Suprapubic skin (tissue), 4 donors: ENCODE data around the gene MTRF1L. TPM values are rescaled to one million over a fixed set of nuclear protein-coding genes. Genes with fewer than 3 reads are reported as not detected.
A peak's percentile ranks its signal among the peaks of the same experiment; 100 is the strongest.
"Not testable (repeated sequence)": the region's sequence is repeated elsewhere in the genome, so short reads cannot be mapped to it uniquely, and the experiment has no call there.

Experiments
- DNase-seq, 2 donors: peaks; one replicate each; pipeline ENCODE4 v3.0.0-alpha.2; 2019; ENCODE audit warnings: low spot score in 2 of 2
- H3K27ac ChIP-seq: fragments of 200-600 bp; sonication (generic); one replicate; pipeline ENCODE4 v1.5.1; 2019
- H3K27me3 ChIP-seq: fragments of 200-600 bp; sonication (generic); one replicate; pipeline ENCODE4 v1.5.1; 2019
- H3K36me3 ChIP-seq: fragments of 200-600 bp; sonication (generic); one replicate; pipeline ENCODE4 v1.5.1; 2019
- H3K4me1 ChIP-seq: fragments of 200-600 bp; sonication (generic); one replicate; pipeline ENCODE4 v1.5.1; 2019
- H3K4me3 ChIP-seq: fragments of 200-600 bp; sonication (generic); one replicate; pipeline ENCODE4 v1.5.1; 2019; ENCODE audit warnings: mild to moderate bottlenecking
- H3K9me3 ChIP-seq: fragments of 200-600 bp; sonication (generic); one replicate; pipeline ENCODE4 v1.5.1; 2019
- EP300 ChIP-seq: sonication (generic); formaldehyde crosslinking; IDR thresholded peaks from one replicate; pipeline ENCODE4 v1.6.1; 2017; ENCODE audit warnings: antibody characterized with exemption
- POLR2A ChIP-seq, 2 donors: fragments of 450-650 bp; IDR thresholded peaks; one replicate each; pipeline ENCODE4 v1.6.1; 2017; ENCODE audit warnings: antibody characterized with exemption in 2 of 2, mild to moderate bottlenecking in 2 of 2, moderate library complexity in 2 of 2
- POLR2AphosphoS5 ChIP-seq, 3 donors: sonication (generic); formaldehyde crosslinking; IDR thresholded peaks; one replicate each; pipeline ENCODE4 v1.6.1; 2017; ENCODE audit warnings: antibody characterized with exemption in 3 of 3
- WGBS: methylation state at CpG from one replicate; pipeline ENCODE4 v1.1.5; 2018; 5-methylcytosine and 5-hydroxymethylcytosine counted together
- total RNA-seq, 4 donors: library from RNA; depleted of rRNA; stranded (reverse); fragments of >200 nt; gene quantifications; one replicate each; pipeline ENCODE4 v1.1.0, GENCODE V29; 2016
- TF ChIP-seq, protein P1 (sequence below), 2 donors: fragments of 200-600 bp in 1 of 2; fragments of 450-650 bp in 1 of 2; sonication (generic) in 1 of 2; IDR thresholded peaks; one replicate each; pipeline ENCODE4 v1.5.1; 2016 to 2019; ENCODE audit warnings: antibody characterized with exemption in 2 of 2, mild to moderate bottlenecking in 1 of 2, moderate library complexity in 1 of 2

Gene MTRF1L
- total RNA-seq, 4 donors from 2014 or later = 10.7 to 16.5 (median 12.3) TPM

- DNase-seq = no peak
- H3K36me3 ChIP-seq = no peaks in the 10 kb centered on the region
- H3K27ac ChIP-seq = no peak overlapping the region
- H3K27me3 ChIP-seq = no peaks in the 10 kb centered on the region
- 93% methylated on average over 6 of the region's 6 CpGs for WGBS
- no peaks in the 10 kb centered on the region for H3K4me1 ChIP-seq
- TF ChIP-seq EP300 (no peak), POLR2A (IDR thresholded peaks at IDR 0.05) (no peak), POLR2AphosphoS5 (IDR thresholded peaks at IDR 0.05) (no peak)
- TF ChIP-seq, protein P1, sequence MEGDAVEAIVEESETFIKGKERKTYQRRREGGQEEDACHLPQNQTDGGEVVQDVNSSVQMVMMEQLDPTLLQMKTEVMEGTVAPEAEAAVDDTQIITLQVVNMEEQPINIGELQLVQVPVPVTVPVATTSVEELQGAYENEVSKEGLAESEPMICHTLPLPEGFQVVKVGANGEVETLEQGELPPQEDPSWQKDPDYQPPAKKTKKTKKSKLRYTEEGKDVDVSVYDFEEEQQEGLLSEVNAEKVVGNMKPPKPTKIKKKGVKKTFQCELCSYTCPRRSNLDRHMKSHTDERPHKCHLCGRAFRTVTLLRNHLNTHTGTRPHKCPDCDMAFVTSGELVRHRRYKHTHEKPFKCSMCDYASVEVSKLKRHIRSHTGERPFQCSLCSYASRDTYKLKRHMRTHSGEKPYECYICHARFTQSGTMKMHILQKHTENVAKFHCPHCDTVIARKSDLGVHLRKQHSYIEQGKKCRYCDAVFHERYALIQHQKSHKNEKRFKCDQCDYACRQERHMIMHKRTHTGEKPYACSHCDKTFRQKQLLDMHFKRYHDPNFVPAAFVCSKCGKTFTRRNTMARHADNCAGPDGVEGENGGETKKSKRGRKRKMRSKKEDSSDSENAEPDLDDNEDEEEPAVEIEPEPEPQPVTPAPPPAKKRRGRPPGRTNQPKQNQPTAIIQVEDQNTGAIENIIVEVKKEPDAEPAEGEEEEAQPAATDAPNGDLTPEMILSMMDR (IDR thresholded peaks at IDR 0.05) = no peak
- H3K4me3 ChIP-seq = no peak overlapping the region
- H3K9me3 ChIP-seq = no peaks in the 10 kb centered on the region
These were observed 10.3 kb upstream of the MTRF1L start for GRCh38 chr6:153012856-153013255.

DNA sequence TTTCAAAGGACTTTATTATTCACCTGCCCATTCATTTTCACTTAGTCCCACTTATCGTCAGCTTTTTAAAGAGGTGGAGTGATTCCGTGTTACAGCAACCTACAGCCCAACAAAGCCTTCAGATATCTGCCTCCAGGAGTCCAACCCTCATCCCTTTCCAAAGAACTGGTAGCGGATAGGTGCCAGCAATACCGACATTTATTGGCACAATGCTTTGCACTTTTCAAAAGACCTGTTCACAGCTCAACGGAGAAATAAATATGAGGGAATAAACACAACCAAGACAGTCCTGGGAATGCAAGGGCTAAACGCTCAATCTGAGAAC lies 819 bp upstream of the MTRF1L start:
- no peak for DNase-seq
- TF ChIP-seq POLR2A (IDR thresholded peaks at IDR 0.05) (no peak), EP300 (no peak), POLR2AphosphoS5 (IDR thresholded peaks at IDR 0.05) (no peak)
- TF ChIP-seq, protein P1 (IDR thresholded peaks at IDR 0.05) = no peak
- peak overlapping the region; percentile 89 for H3K27ac ChIP-seq
- no peaks in the 10 kb centered on the region for H3K9me3 ChIP-seq
- H3K4me1 ChIP-seq = peaks cover 42% of the 10 kb centered on the region
- WGBS = 3% methylated on average over 6 of the region's 6 CpGs
- no peaks in the 10 kb centered on the region for H3K36me3 ChIP-seq
- peak overlapping the region; percentile 83 for H3K4me3 ChIP-seq
- H3K27me3 ChIP-seq = no peaks in the 10 kb centered on the region

DNA sequence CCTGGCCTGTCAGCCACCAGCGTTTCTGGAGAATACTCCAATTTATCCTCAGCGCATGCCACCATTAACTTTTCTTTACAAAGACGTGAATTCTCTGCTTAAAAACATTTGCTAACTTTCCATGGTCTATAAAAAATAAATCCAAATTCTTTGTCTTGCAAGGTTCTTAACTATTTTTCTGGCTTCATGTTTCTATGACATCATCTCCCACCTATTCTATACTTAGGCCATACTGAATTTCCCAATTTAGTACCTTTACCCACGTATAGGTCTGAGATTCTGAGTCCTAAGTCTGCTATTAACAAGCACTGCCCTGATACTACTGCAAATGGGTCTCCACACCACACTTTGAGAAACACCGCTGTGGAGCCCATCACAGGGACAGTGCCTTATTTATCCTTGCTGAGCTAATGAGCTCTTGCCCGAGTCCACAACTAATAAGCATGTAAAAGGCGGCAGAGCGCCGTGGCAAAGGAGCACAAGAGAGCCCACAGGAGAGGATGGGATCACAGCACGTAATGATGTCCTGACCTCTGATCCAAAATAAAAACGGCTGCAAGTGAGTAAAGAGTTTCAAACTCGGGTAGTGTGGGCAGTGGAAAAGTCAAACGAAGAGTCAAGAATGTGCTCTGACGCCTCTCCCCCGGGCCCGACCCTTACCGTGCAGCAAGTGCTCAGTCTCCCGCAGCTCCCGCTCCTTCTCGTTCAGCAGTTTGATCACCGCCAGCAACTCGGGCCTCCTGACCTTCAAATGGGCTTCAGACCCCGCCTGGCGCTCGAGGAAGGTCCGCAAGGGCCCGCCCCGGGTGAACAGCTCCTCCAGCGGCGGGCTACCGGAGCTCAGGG lies 519 bp downstream of the MTRF1L start:
- TF ChIP-seq, protein P1 (IDR thresholded peaks at IDR 0.05) = no peak
- TF ChIP-seq POLR2A (IDR thresholded peaks at IDR 0.05) = no peak
- no peak for TF ChIP-seq POLR2AphosphoS5 (IDR thresholded peaks at IDR 0.05)
- TF ChIP-seq EP300 = no peak
- Histone ChIP-seq H3K9me3 (no peaks in the 10 kb centered on the region), H3K4me1 (peaks cover 42% of the 10 kb centered on the region), H3K27me3 (no peaks in the 10 kb centered on the region), H3K4me3 (peak overlapping the region; percentile 83), H3K36me3 (peaks cover 13% of the 10 kb centered on the region), H3K27ac (peak overlapping the region; percentile 89)
- 4% methylated on average over 22 of the region's 31 CpGs for WGBS
- DNase-seq = no peak

- Histone ChIP-seq H3K4me3 (peak overlapping the region; percentile 7), H3K4me1 (peaks cover 42% of the 10 kb centered on the region), H3K36me3 (peaks cover 16% of the 10 kb centered on the region)
- H3K9me3 ChIP-seq, H3K27me3 ChIP-seq, H3K27ac ChIP-seq, DNase-seq: not testable (repeated sequence)
- 95% methylated on average over 9 of the region's 9 CpGs for WGBS
These were observed 1.7 kb downstream of the MTRF1L start for GRCh38 chr6:153000790-153001189.

- Histone ChIP-seq H3K4me3 (no peak overlapping the region), H3K9me3 (no peaks in the 10 kb centered on the region), H3K27me3 (no peaks in the 10 kb centered on the region), H3K36me3 (peaks cover 16% of the 10 kb centered on the region), H3K4me1 (peaks cover 42% of the 10 kb centered on the region), H3K27ac (no peak overlapping the region)
- DNase-seq = no peak
- TF ChIP-seq POLR2A (IDR thresholded peaks at IDR 0.05) = no peak
- TF ChIP-seq, protein P1 (IDR thresholded peaks at IDR 0.05) = no peak
- TF ChIP-seq POLR2AphosphoS5 (IDR thresholded peaks at IDR 0.05) = no peak
- TF ChIP-seq EP300 = no peak
These were observed 2.3 kb downstream of the MTRF1L start for GRCh38 chr6:153000243-153000642.

GRCh38 chr6:152999538-152999937 lies 3.0 kb downstream of the MTRF1L start:
- WGBS = 78% methylated on average over 2 of the region's 2 CpGs
- not testable (repeated sequence) for H3K9me3 ChIP-seq, H3K27me3 ChIP-seq, H3K4me3 ChIP-seq, DNase-seq, H3K27ac ChIP-seq
- Histone ChIP-seq H3K36me3 (peaks cover 16% of the 10 kb centered on the region), H3K4me1 (peaks cover 42% of the 10 kb centered on the region)
